Globus pallidus (tissue), 1 donor: ENCODE measurements around the gene SNX27.
A peak's percentile ranks its signal among the peaks of the same experiment; 100 is the strongest.
"Not testable (repeated sequence)": the region's sequence is repeated elsewhere in the genome, so short reads cannot be mapped to it uniquely, and the experiment has no call there.

Experiments used
- DNase-seq: peaks from one replicate; pipeline ENCODE4 v3.0.0-alpha.2; 2015; ENCODE audit warnings: low spot score

The SNX27 gene

DNA sequence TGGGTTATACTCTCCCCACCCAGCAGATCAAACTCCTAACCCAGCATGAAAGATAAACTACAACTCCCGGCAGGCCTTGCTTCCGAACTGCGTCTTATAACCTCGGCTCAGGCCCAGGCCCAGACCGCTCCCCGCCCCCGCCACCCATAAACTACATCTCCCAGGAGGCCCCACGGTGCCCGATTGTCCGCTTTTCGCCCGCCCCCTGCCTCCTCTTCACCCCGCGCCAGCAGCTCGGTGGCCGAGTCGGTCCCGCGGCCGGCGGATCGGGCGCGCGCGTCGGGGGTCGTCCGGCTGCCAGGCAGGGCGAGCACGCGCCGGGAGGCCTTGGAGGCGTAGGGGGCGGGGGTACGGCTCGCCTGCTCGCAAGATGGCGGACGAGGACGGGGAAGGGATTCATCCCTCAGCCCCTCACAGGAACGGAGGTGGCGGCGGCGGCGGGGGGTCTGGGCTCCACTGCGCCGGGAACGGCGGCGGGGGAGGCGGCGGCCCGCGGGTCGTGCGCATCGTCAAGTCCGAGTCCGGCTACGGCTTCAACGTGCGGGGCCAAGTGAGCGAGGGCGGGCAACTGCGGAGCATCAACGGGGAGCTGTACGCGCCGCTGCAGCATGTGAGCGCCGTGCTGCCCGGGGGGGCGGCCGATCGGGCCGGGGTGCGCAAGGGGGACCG is at the start of gene SNX27:
Gene SNX27 (plus strand): TSS at position 219 of the 669 bp plus-strand sequence. CDS start 152 bp downstream, at position 371.
- DNase-seq, result peak; percentile 96

DNA sequence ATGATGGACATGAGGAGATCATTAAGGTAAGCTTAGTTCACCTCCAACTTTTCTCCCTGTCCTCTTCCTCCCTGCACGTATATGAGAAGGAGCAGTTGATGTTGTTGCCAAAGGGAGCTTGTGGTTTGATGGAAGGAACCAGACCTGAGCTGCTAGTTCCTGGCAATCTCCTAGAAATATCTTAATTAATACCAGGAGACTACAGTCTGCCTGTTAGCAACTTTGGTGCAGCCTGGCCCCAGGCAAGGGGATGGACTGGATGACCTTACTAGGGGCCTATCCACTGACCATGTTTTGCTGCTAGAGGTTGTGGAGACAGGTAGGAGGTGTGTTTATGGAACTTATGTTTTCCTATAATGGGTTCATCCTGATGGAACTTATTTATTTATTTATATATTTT is 49.2 kb upstream of the SNX27 start:
- DNase-seq, result no peak

DNA sequence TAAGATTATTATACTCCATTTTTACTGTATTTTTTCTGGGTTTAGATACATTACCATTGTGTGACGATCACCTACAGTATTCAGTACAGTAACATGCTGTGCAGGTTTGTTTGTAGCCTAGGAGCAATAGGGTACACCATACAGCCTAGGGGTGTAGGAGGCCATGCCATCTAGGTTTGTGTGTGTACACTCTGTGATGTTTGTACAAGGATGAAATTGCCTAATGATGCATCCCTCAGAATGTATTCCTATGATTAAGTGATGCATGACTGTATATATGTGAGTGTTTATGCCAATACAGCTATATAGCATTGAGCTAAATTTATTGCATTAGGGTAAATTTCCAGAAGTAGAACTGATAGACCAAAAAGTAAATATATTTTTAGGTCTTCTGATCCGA is 48.5 kb upstream of the SNX27 start:
- no peak for DNase-seq

DNA sequence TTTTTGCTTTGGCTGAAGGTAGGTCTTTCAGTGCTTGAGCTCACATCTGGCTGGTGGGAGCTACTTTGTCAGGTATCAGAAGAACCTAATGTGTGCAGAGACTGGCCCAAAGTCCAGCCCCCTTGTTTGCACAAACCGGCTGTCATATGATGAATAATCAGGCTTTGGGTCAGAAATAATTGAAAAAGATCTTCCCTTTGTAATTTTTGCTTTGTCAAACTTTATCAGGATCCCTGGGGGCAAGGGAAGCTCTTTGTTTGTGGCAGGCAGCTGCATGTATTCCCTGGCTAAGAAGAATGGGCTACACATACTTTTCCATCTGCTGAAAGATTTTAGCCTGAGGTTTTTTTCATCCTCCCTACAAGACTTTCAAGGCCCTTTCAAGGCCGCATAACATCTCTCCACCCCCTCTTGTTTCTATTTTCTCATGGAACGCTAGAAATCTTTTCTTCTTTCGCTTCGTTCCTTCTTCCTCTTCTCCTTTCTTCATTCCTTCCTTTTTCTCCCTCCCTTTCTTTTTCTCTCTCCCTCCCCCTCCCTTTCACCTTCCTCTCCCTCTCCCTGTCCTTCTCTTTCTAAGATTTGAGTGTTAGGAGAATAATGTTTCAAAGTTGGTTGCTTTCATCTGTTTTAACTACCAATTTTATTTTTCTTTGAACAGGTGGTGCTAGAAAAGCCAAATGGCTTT is 46.2 kb upstream of the SNX27 start:
- DNase-seq, result no peak

DNA sequence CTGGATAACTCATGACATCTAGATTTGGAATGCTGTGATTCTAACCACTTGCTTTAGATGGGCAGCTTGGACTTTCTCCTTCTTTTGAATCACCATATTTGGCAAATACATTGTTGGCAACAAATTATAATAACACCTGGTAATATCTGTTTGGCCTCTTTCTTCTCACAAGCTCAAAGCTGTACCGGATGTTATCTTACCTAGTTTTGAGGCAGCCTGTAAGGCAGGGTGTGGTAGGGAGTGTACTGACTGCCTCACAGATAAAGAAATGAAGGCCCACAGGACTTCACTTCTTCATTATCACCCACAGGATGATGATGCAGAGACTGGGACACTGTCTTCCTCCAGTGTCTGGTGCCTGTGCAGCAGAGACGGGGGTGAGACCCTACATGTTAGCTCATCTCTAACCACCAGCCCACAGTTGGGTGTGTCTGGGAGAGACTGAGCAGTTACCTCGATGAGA is 43.2 kb upstream of the SNX27 start:
- no peak for DNase-seq

DNA sequence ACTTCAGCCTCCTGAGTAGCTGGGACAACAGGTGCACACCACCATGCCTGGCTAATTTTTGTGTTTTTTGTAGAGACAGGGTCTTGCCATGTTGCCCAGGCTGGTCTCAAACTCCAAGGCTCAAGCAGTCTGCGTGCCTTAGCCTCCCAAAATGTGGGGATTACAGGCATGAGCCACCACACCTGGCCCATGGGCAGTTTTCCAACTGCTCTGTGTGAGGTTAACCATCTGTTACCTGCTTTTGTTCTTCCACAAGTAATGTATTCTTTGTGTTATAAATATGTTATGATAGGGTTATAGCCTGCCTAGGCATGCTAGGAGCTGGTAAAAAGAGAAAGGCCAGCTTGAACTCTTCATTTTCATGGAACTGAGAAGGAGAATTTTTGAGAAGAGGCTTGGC is 41.0 kb upstream of the SNX27 start:
- no peak for DNase-seq

DNA sequence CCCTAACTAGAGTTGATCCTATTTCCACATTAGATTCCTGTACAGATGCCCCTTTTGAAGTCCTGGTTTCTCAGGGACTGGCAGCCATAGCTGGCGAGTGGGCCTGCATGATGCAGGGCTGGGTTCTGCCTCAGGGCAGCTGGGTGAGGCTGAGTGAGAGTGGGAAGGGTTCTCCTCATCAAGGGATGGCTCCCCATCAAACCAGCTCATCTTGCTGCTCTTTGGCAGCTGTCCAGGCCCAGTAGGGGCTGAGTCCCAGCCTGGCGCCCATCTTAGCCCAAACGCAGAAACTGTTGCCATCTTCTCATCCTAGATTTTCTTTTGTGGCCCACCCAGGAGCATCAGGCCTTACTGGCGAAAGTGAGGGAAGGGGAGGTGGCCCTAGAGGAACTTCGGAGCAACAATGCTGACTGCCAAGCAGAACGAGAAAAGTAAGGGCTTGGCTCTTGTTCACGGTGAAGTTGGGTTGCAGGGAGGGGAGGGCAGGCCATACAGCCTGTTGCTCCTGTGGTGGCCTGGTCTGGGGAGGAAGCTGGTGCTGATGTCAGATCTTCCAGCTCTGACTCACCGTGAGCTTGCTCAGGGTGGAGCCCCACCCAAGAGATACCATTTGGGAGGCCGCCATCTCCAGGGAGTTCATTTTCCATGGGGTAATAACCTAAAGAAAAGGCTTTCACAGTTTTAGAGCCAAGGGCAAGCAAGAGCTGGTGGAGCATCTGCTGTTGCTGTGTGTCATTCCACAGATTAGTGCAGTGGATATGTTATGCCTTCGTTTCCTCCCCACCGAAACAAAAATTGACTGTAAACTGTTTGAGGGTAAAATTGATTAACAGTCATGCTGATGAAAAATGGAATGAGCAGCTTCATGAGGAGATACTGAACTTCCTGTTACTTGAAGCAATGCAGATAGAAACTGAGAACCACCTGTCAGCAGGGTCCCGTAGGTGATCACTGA is 37.0 kb upstream of the SNX27 start:
- no peak for DNase-seq

DNA sequence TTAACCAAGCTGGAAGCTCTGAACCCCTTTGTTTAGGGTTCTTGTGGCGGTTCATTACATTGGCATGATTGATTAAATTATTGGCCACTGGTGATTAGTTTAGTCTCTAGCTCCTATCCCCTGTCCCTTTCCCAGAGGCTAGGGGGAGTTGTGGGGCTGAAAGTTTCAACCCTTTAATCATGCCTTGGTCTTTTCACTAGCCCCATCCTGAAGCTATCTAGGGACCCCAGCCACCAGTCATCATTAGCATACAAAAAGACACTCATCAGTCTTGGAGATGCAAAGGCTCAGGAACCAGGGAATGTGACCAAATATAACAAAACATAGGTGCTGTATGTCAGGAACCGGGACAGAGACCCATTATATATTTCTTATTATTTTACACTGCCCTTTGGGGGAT is 34.7 kb upstream of the SNX27 start:
- no peak for DNase-seq

DNA sequence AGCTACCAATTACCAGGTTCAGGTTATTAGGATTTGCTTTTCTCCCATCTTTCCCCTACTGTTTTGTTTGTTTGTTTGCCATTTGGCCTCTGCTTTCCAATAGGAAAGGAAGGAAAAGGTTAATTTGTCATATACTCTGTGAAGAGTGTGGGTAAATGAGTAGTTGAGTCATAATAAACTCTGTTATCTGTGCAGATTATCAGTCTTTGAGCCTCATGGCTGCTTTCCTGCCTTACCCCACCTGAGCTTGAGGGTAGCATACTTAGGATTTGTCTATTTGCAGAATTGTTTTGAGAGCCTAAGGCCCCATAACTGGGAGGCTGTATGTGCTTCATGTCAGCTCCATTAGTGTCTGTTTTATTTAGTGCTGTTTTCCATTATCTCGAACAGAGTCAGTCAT is 32.9 kb upstream of the SNX27 start:
- no peak for DNase-seq

DNA sequence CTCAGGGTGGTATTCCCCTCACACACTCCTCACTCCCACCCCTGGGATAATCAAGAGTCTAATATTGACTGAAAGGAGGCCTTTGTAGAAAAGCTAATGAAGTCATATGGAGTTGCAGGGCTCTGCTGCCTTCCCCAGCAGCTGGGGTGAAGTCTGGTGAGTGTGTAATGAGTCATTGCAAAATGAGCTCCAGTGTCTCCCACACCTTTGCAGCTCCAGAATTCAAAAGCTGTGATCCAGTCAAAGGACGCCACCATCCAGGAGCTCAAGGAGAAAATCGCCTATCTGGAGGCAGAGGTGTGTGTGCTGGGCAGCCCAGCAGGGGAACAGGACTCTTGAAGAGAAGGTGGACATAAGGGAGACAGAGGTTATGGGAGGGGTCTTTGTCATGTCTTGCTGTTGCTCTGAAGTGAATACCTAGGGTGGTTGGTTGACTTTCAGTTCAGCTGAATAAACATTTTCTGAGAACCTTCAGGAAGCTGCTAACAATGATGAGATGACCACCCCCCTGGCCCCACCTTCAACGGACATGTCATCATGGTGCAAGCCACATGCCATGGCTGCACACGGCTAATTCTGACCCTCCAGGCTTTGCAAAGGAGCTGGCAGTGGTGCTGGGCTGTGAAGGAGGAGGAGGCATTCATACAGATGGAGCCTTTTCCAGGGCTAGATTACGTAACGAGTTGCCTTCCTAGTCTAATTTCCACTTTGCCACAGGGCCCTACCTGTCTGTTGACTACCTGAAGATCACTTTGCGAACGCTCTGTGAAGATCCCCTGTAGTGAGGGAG is 32.2 kb upstream of the SNX27 start:
- no peak for DNase-seq

DNA sequence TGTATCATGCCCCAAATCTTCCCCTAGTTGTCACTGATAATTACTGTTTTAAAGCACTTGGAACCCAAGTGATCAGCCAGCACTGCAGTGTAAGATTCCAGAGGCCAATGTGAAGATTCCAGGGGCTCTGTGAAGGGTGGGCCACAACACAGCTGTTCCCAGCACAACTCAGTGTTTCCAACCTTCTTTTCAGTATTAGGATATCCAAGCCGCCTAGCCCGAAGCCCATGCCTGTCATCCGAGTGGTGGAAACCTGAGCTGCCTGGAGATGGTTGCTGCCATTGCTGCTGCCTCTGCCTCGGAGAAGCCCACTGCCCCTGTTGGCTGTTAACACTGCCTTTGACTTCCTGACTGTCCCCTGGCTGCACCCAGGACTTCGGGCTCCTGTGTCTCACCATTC is 30.4 kb upstream of the SNX27 start:
- DNase-seq, result no peak

DNA sequence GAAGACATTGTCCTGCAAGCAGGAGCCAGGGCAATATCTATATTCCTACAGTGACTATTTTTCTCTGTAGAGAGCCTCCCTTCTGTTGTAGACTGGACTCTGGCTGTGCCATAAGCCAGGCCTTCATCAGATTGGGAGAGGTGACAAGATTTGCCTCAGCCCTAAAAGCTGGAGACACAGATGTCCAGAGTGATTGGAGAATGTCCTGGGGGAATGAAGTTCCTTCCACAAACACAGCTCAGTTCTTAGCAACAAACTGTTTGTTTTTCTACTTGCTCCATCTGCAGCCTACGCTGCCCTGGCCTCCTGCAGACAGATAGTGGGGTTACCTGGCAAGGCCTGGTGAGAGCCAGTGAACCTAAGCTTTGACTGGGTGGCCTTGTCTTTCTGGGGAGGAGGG is 29.9 kb upstream of the SNX27 start:
- DNase-seq, result no peak

DNA sequence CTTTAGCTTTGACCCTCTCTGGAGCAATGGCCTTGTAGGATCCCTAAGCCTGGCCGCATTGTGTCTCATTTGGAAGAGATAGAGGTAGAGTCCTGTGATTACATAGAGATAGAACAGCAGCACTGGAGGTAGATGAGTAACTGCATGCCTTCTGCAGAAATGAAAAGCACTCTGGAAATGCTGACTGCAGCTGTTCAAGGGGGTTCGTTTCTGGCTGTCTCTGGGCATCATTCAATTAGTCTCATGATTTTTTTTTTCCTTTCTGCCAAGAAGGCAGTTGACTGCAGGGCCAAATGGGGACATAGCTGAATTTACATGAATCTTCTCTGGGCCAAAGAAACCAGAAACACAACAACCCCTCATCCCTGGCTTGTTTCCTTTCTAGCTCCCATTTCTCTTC is 28.1 kb upstream of the SNX27 start:
- DNase-seq, result peak; percentile 17

DNA sequence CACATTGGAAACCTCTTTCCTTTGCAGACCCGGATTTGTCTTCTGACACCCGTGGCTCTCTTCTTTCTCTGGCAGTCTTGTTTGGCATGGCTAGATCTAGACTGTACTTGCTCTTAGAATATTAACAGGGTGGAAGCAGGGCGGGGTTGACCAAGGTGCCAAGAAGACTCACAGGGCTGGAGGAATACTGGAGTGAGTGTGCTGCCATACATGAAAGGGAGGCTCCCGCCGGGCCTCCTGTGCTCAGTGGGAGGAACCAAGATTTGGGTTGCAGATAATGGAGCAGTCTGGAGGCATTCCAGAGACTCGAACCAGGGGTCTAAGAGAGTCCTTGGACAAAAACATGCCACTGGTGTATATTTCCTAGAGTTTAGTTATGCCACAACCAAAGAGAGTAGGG is 27.6 kb upstream of the SNX27 start:
- peak; percentile 7 for DNase-seq

DNA sequence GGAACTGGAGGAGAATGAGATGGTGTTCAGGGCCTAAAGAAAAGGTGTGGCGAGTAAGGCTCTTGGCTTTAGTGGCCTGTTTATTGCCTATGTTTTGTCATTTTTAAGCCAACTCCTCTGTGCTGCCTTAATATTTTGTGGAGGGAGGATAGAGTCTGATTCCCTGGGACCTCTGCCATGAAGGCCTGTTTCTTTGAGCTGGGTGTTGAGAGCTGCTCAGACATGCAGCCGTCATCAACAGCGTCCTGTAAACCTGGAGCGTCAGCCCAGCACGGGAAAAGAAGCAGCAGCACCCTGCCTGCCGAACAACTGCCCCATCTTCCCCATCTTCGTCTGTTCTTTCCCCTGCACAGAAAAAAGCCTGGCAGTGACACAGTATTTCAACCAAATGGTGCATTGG is 27.1 kb upstream of the SNX27 start:
- DNase-seq, result no peak

DNA sequence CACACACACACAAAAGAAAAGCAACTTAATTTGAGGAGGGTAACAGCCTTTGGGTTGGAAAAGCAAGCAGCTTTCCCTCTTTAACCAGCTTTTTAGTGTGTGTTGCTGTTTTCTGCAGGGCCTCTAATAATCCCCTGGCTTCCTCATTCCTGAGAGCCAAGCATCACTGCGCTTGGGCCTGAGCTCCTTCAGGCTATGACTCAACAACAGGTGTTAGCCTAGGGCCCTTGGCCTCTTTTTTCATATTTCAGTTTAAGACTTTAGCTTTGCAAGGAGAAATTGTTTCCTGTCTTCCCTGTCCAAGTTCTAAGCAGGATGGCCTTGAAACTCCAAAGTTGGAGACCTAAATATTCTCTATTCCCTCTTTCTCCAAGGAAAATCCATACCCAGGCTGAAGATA is 26.2 kb upstream of the SNX27 start:
- no peak for DNase-seq

DNA sequence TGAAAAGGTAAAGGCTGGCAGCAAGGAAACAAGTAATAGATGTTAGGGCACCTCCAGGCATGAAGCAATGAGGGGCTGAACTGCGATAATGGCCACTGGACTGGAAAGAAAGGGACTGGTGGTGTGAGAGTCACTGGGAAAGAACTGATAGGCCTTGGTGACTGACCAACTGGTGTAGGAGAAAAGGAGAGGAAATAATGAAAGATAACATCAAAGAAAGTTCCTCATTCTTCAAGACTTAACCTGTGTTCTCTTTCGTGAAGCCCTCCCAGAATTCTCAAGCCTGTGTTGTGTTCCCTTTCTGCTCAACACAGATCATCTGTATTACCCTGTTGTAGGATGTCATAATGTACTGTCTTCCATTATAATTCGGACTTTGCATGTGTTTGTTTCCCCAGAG is 20.9 kb upstream of the SNX27 start:
- DNase-seq, result no peak

DNA sequence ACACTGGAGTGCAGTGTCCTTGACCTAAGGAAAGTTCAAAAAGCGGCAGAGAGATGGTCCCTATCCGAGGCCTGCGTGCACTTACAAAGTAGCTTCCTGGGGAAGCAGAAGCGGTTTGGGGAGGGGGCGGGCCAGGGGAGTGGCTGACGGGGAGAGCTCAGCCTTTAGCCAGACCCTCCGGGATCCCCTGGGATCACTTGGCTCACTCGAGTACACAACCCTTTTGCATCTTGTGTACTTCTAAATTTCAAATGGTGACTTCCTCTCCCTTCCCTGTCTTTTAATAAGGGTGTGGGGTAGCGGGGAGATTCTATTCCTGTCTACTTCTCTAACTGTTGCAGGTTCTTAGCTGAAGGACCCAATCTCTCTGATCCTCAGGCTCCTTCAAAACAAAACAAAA is 18.1 kb upstream of the SNX27 start:
- no peak for DNase-seq

DNA sequence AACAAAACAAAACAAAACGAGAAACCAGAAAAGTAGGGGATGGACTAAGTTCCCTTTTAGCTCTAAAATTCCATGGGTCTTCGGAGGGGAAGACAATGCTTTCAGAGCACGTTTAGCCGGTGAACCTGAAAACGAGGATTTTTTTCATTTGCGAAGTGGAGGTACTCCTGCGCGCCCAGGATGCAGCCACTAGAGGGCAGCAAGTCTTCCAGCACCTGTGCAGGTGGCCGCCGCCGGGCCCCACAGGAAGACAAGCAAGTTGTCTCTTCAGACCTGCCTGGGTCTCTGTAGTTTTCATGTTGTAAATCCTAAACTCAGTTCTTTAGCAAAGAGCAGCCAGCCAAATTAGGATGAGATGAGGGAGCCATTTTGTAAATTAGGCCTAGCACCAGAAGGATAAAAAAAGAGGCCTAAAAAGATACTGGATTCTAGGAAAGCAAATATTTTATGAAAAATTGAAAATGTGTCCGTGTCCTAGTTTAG is 17.7 kb upstream of the SNX27 start:
- peak; percentile 42 for DNase-seq

DNA sequence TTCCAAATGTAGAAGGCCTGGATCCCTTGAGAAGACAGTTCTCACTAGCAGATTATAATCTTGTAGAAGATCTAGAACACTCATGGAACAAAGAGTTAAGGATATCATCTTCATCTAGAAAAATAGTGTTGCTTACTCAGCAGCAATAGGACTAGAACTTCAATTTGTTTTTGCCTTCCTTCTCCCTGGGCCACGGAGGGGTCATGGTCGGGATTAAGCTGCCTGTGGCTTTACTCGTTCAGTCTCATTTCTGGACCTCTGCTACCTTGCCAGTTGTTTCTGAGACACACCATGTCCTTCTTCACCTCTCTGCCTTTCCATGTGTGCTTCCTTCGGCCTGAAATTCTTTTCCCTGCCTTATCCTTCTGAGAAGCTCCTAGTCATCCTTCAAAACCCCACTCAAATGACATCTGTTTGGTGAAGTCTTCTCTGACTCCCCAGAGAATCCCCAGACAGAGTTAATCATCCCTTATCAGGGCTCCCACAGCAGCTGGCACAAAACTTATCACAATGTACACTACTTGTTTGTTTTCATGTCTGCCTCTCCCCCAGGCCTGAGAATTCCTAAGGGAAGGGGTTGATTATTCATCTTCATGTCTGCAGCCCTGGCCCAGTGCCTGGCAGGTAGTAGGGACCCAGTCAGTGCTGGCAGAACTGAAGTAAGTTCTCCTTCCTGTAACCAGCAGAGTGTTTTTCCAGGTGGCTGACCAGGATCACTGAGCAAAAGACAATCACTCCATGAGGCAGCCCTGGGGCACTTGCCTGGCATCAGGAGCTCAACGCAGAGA is 15.5 kb upstream of the SNX27 start:
- DNase-seq, result no peak

DNA sequence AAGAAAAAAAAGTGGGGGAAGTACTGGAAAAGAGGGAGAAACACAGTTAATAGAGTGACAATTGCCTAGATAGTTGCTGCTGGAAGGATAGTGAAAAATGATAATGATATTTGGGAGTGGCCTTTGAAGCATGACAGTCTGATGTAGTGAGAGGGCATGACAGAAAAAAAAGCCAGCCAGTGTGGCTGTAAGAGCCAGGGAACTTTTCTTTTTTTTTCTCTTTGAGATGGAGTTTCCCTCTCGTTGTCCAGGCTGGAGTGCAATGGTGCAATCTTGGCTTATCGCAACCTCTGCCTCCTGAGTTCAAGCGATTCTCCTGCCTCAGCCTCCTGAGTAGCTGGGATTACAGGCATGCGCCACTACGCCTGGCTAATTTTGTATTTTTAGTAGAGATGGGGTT is 9.3 kb upstream of the SNX27 start:
- not testable (repeated sequence) for DNase-seq
